HCT116 (cell line): Measurements from ENCODE around the gene EBLN2.

Source experiments
- CEBPB ChIP-seq: IDR thresholded peaks from 2 replicates; pipeline ENCODE4 v1.6.1; 2012; ENCODE audit warnings: low read depth
- ELF1 ChIP-seq: IDR thresholded peaks from 2 replicates; pipeline ENCODE4 v1.6.1; 2012; ENCODE audit warnings: low read depth, borderline replicate concordance
- EZH2 ChIP-seq: fragments of 200-600 bp; sonication (generic); IDR thresholded peaks from 2 replicates; pipeline ENCODE4 v1.6.1; 2017; ENCODE audit warnings: antibody characterized with exemption, mixed run types
- EZH2phosphoT487 ChIP-seq: fragments of 200-600 bp; IDR thresholded peaks from 2 replicates; pipeline ENCODE4 v1.6.1; 2018; ENCODE audit warnings: antibody characterized with exemption, borderline replicate concordance
- POLR2AphosphoS5 ChIP-seq: IDR thresholded peaks from 2 replicates; pipeline ENCODE4 v1.6.1; 2011; ENCODE audit warnings: mild to moderate bottlenecking, low read depth, low read length, moderate library complexity
- SRF ChIP-seq: IDR thresholded peaks from 2 replicates; pipeline ENCODE4 v1.6.1; 2012; ENCODE audit warnings: low read depth
- TF ChIP-seq, protein P1 (sequence below), 3 experiments: fragments of 200-600 bp in 1 of 3; sonication (generic) in 1 of 3; IDR thresholded peaks in 2 of 3; conservative IDR thresholded peaks in 1 of 3; 2 replicates each; pipeline ENCODE4 v1.5.1; 2012 to 2017; ENCODE audit warnings: low read depth in 2 of 3, low read length in 2 of 3, antibody characterized with exemption in 1 of 3, borderline replicate concordance in 1 of 3, control low read depth in 1 of 3, mild to moderate bottlenecking in 1 of 3, mixed read lengths in 1 of 3, mixed run types in 1 of 3, moderate library complexity in 1 of 3; ENCODE audit not compliant: insufficient read depth in 1 of 3

DNA sequence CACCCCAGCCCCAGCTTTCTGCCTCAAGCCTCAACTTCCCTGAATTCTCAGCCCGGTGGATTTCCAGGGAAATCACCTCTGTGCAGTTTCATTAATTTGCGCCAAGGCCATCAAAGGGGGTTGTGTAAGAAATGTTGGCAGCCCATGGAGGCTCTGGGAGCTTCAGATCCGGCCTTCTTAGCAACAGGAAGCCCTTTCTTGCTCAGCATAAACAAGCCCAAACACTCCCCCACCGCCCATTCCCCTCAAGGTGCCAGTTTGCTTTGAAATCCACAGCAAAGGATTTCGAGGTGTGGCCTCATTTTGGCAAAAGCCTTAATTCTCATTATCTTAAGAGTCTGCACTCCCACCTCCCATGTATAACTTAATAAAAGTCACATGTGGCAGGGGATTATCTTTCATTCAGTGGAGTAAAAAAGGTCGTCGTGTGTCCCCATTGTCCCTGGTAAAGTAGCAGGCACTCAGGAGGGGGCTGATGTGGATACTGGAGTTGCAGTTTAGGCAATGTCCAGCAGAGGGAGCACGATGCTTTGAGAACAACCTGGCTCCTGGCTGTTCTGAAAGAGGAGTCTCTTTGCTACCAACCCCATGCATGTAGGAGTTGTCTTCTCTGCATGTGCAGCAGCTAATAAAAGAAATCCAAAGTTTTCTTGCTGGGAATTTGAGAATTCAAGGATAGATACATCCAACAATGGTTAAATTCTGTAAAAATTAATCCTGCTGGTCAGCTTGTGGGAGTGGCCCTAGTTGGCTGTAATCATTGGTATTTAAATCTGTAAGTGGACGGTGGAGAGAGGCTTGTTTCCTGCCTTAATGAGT lies 39.5 kb downstream of the EBLN2 start:
- TF ChIP-seq, protein P1, sequence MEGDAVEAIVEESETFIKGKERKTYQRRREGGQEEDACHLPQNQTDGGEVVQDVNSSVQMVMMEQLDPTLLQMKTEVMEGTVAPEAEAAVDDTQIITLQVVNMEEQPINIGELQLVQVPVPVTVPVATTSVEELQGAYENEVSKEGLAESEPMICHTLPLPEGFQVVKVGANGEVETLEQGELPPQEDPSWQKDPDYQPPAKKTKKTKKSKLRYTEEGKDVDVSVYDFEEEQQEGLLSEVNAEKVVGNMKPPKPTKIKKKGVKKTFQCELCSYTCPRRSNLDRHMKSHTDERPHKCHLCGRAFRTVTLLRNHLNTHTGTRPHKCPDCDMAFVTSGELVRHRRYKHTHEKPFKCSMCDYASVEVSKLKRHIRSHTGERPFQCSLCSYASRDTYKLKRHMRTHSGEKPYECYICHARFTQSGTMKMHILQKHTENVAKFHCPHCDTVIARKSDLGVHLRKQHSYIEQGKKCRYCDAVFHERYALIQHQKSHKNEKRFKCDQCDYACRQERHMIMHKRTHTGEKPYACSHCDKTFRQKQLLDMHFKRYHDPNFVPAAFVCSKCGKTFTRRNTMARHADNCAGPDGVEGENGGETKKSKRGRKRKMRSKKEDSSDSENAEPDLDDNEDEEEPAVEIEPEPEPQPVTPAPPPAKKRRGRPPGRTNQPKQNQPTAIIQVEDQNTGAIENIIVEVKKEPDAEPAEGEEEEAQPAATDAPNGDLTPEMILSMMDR (IDR thresholded peaks at IDR 0.05 in 2 of 3, conservative IDR thresholded peaks at IDR 0.05 in 1 of 3; ENCODE audit: borderline replicate concordance in 1 of 3, insufficient read depth in 1 of 3, low read depth in 2 of 3, low read length in 2 of 3) = peak; percentile 74 to 95 (median 92)
- TF ChIP-seq EZH2phosphoT487 (no peak), CEBPB (no peak), POLR2AphosphoS5 (no peak), SRF (no peak), ELF1 (no peak), EZH2 (no peak)
